ENCODE results near the gene ZNF689. TPM values are rescaled to one million over a fixed set of nuclear protein-coding genes. Genes with fewer than 3 reads are reported as not detected.
A peak's percentile ranks its signal among the peaks of the same experiment; 100 is the strongest.

Gene ZNF689
- total and polyA plus RNA-seq, 2 of the 13 experiments (the other 11 are each of a cell fraction or from before 2014, with no cell fraction given): 9.7 to 19.5 TPM

DNA sequence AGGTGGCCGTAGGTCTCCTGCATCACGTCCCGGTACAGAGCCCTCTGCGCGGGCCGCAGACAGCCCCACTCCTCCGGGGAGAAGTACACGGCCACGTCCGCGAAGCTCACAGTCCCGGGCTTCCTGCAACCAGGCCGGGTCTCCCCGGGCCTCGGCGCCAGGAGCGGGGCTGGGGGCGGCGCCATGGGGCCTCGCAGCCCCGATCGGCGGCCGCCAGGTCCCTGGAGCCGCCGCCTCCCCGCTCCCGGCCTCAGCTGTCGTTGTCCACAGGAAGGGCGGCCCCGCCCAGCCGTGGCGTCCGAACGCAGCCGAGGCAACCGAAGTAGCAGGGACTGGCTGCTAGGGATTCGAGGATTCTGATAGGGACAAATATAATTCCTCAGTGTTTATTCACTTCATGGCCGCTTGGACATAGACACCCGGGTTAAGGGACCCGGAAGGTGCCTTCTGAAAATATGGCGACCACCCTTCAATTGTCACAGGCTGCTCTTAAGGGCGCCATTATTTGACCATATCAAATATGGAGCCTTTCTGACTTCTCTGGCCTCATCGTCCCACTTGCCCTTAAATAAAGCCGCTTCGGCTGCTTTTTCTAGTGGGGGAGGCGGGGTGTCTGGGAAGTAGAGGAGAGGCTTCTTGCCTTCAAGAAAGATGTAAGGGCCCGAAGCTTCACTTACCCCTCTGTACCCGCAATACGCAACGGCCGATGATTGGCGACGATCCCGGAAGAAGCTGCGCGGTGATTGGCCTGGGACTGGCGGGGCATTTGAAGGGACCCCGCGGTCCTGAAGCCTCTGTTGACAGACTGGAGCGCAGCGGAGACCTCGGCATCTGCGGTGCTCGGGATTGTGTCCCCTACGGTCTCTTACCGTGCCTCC lies 38.5 kb downstream of the ZNF689 start, which contains the start of gene ZNF688 (continued):
- TF ChIP-seq, protein P1, sequence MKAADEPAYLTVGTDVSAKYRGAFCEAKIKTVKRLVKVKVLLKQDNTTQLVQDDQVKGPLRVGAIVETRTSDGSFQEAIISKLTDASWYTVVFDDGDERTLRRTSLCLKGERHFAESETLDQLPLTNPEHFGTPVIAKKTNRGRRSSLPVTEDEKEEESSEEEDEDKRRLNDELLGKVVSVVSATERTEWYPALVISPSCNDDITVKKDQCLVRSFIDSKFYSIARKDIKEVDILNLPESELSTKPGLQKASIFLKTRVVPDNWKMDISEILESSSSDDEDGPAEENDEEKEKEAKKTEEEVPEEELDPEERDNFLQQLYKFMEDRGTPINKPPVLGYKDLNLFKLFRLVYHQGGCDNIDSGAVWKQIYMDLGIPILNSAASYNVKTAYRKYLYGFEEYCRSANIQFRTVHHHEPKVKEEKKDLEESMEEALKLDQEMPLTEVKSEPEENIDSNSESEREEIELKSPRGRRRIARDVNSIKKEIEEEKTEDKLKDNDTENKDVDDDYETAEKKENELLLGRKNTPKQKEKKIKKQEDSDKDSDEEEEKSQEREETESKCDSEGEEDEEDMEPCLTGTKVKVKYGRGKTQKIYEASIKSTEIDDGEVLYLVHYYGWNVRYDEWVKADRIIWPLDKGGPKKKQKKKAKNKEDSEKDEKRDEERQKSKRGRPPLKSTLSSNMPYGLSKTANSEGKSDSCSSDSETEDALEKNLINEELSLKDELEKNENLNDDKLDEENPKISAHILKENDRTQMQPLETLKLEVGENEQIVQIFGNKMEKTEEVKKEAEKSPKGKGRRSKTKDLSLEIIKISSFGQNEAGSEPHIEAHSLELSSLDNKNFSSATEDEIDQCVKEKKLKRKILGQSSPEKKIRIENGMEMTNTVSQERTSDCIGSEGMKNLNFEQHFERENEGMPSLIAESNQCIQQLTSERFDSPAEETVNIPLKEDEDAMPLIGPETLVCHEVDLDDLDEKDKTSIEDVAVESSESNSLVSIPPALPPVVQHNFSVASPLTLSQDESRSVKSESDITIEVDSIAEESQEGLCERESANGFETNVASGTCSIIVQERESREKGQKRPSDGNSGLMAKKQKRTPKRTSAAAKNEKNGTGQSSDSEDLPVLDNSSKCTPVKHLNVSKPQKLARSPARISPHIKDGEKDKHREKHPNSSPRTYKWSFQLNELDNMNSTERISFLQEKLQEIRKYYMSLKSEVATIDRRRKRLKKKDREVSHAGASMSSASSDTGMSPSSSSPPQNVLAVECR (CRISPR knock-in tag; IDR thresholded peaks at IDR 0.05; ENCODE audit: borderline replicate concordance): peak; percentile 99
- TF ChIP-seq IKZF4 (CRISPR knock-in tag; IDR thresholded peaks at IDR 0.05; ENCODE audit: borderline replicate concordance, low read depth, not compliant biosample characterization) (peak; percentile 7), MATR3 (CRISPR knock-in tag; IDR thresholded peaks at IDR 0.05) (no peak), ZNF136 (CRISPR knock-in tag; IDR thresholded peaks at IDR 0.05; ENCODE audit: low read depth) (no peak), RFXAP (CRISPR knock-in tag; IDR thresholded peaks at IDR 0.05; ENCODE audit: borderline replicate concordance) (no peak; the same call in 1 of the 2 replicates), ATRX (CRISPR knock-in tag; IDR thresholded peaks at IDR 0.05; ENCODE audit: borderline replicate concordance) (no peak), SMARCC2 (IDR thresholded peaks at IDR 0.05) (no peak), SRSF4 (IDR thresholded peaks at IDR 0.05; ENCODE audit: low read depth, low read length, poor library complexity, severe bottlenecking) (no peak), MTF1 (CRISPR knock-in tag; IDR thresholded peaks at IDR 0.05) (no peak), ESRRA (CRISPR knock-in tag; IDR thresholded peaks at IDR 0.05; ENCODE audit: low read depth) (peak; percentile 40; the same call in 1 of the 2 replicates), MXI1 (IDR thresholded peaks at IDR 0.05; ENCODE audit: borderline replicate concordance, low read depth, low read length) (peak; percentile 99), PCBP1 (IDR thresholded peaks at IDR 0.05; ENCODE audit: borderline replicate concordance, low read depth, low read length) (no peak), DR1 (CRISPR knock-in tag; IDR thresholded peaks at IDR 0.05) (peak; percentile 53; the same call in 1 of the 2 replicates), ZNF451 (CRISPR knock-in tag; IDR thresholded peaks at IDR 0.05) (peak; percentile 13; the same call in 1 of the 2 replicates), ZNF432 (CRISPR knock-in tag; IDR thresholded peaks at IDR 0.05; ENCODE audit: borderline replicate concordance) (no peak), RNF2 (conservative IDR thresholded peaks at IDR 0.05; ENCODE audit: low read depth) (no peak), HOXD1 (CRISPR knock-in tag; IDR thresholded peaks at IDR 0.05) (peak; percentile 53), SALL2 (CRISPR knock-in tag; IDR thresholded peaks at IDR 0.05) (peak; percentile 10; the same call in 1 of the 2 replicates), NRL (CRISPR knock-in tag; IDR thresholded peaks at IDR 0.05; ENCODE audit: borderline replicate concordance) (peak; percentile 69), ZNF124 (CRISPR knock-in tag; IDR thresholded peaks at IDR 0.05) (no peak), ZNF652 (CRISPR knock-in tag; IDR thresholded peaks at IDR 0.05; ENCODE audit: borderline replicate concordance, low read depth) (no peak), ZNF737 (CRISPR knock-in tag; IDR thresholded peaks at IDR 0.05; ENCODE audit: borderline replicate concordance) (no peak), TAF15 (IDR thresholded peaks at IDR 0.05; ENCODE audit: low read depth, low read length, poor library complexity, severe bottlenecking) (peak; percentile 71)
- TF ChIP-seq, protein P2, sequence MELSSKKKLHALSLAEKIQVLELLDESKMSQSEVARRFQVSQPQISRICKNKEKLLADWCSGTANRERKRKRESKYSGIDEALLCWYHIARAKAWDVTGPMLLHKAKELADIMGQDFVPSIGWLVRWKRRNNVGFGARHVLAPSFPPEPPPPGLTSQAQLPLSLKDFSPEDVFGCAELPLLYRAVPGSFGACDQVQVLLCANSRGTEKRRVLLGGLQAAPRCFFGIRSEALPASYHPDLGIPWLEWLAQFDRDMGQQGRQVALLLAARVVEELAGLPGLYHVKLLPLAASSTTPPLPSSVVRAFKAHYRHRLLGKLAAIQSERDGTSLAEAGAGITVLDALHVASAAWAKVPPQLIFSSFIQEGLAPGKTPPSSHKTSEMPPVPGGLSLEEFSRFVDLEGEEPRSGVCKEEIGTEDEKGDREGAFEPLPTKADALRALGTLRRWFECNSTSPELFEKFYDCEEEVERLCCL (CRISPR knock-in tag; IDR thresholded peaks at IDR 0.05; ENCODE audit: borderline replicate concordance): no peak

Measured in HepG2 (cell line).